BE2C (cell line): ENCODE results near the gene PTMA. TPM values are rescaled to one million over a fixed set of nuclear protein-coding genes. Genes with fewer than 3 reads are reported as not detected.
"Not testable (repeated sequence)": the region's sequence is repeated elsewhere in the genome, so short reads cannot be mapped to it uniquely, and the experiment has no call there.

ENCODE experiments used
- DNase-seq: peaks from one replicate; pipeline ENCODE4 v3.0.0-alpha.2; 2020
- H3K27me3 ChIP-seq: fragments of 250-450 bp; sonication (Bioruptor Pico); 2 replicates; pipeline ENCODE4 v1.5.1; 2020; ENCODE audit warnings: mild to moderate bottlenecking
- H3K36me3 ChIP-seq: fragments of 250-450 bp; sonication (Bioruptor Pico); 2 replicates; pipeline ENCODE4 v1.5.1; 2020; ENCODE audit warnings: mild to moderate bottlenecking
- H3K4me1 ChIP-seq: fragments of 250-450 bp; sonication (Bioruptor Pico); 2 replicates; pipeline ENCODE4 v1.5.1; 2020
- H3K4me3 ChIP-seq: 2 replicates; pipeline ENCODE4 v1.5.1; 2011; ENCODE audit warnings: low read depth, low read length
- H3K9me3 ChIP-seq: fragments of 250-450 bp; sonication (Bioruptor Pico); 2 replicates; pipeline ENCODE4 v1.5.1; 2020
- CTCF ChIP-seq: IDR thresholded peaks from 2 replicates; pipeline ENCODE4 v1.5.1; 2012; ENCODE audit warnings: mild to moderate bottlenecking, low read depth, low read length
- polyA plus RNA-seq: library from polyadenylated mRNA; unstranded; fragments of >200 nt; gene quantifications from one replicate; pipeline ENCODE4 v1.2.1, GENCODE V29; 2012; ENCODE audit warnings: low read depth, missing spikeins; ENCODE audit not compliant: insufficient read length, insufficient read depth

PTMA gene
- 1,938 TPM for polyA plus RNA-seq

GRCh38 chr2:231707927-231708772, at the start of gene PTMA:
PTMA (plus strand) TSS chr2:231708525; CDS start chr2:231708707, 182 bp downstream.
- peak; percentile 99 for DNase-seq
- no peaks in the 10 kb centered on the region for H3K9me3 ChIP-seq
- no peaks in the 10 kb centered on the region for H3K27me3 ChIP-seq
- TF ChIP-seq CTCF, result no peak
- H3K4me3 ChIP-seq, result peak within 1 kb of the TSS; percentile 99
- H3K36me3 ChIP-seq, result peaks cover 41% of the 10 kb centered on the region
- no peaks in the 10 kb centered on the region for H3K4me1 ChIP-seq

- not testable (repeated sequence) for H3K27me3 ChIP-seq, H3K4me3 ChIP-seq, H3K36me3 ChIP-seq, H3K9me3 ChIP-seq, H3K4me1 ChIP-seq, DNase-seq
Observed at GRCh38 chr2:231660073-231660472, 48.3 kb upstream of the PTMA start.

GRCh38 chr2:231660860-231661259, 47.5 kb upstream of the PTMA start:
- no peaks in the 10 kb centered on the region; the same call in 1 of the 2 replicates for H3K4me1 ChIP-seq
- DNase-seq, result no peak
- no peak overlapping the region for H3K4me3 ChIP-seq
- no peaks in the 10 kb centered on the region for H3K36me3 ChIP-seq
- no peak for TF ChIP-seq CTCF
- no peaks in the 10 kb centered on the region for H3K27me3 ChIP-seq
- no peaks in the 10 kb centered on the region for H3K9me3 ChIP-seq

- Histone ChIP-seq H3K36me3 (no peaks in the 10 kb centered on the region), H3K4me3 (no peak overlapping the region), H3K4me1 (peaks cover 5% of the 10 kb centered on the region), H3K9me3 (no peaks in the 10 kb centered on the region), H3K27me3 (no peaks in the 10 kb centered on the region)
- TF ChIP-seq CTCF, result no peak
- no peak for DNase-seq
Observed at GRCh38 chr2:231661422-231662027, 46.8 kb upstream of the PTMA start.

GRCh38 chr2:231662028-231662810, 46.1 kb upstream of the PTMA start:
- TF ChIP-seq CTCF, result no peak
- Histone ChIP-seq H3K27me3 (no peaks in the 10 kb centered on the region), H3K9me3 (no peaks in the 10 kb centered on the region), H3K36me3 (no peaks in the 10 kb centered on the region), H3K4me1 (peaks cover 11% of the 10 kb centered on the region), H3K4me3 (no peak overlapping the region)
- DNase-seq, result no peak

- Histone ChIP-seq H3K4me3 (no peak overlapping the region), H3K36me3 (no peaks in the 10 kb centered on the region), H3K9me3 (no peaks in the 10 kb centered on the region), H3K4me1 (peaks cover 11% of the 10 kb centered on the region), H3K27me3 (no peaks in the 10 kb centered on the region)
- no peak for TF ChIP-seq CTCF
- no peak for DNase-seq
Observed at GRCh38 chr2:231662811-231663457, 45.4 kb upstream of the PTMA start.
